Lower leg skin (tissue), 4 donors: ENCODE results near the gene IRF2. TPM values are rescaled to one million over a fixed set of nuclear protein-coding genes. Genes with fewer than 3 reads are reported as not detected.
"Not testable (repeated sequence)": the region's sequence is repeated elsewhere in the genome, so short reads cannot be mapped to it uniquely, and the experiment has no call there.

ENCODE experiments used
- DNase-seq, 2 donors: peaks; one replicate each; pipeline ENCODE4 v3.0.0-alpha.2; 2019; ENCODE audit warnings: low spot score in 2 of 2
- H3K4me3 ChIP-seq: fragments of 200-600 bp; sonication (generic); 2 replicates; pipeline ENCODE4 v1.5.1; 2017; ENCODE audit warnings: mild to moderate bottlenecking, low read depth; ENCODE audit not compliant: poor library complexity, severe bottlenecking
- CTCF ChIP-seq, 3 donors: fragments of 450-650 bp; IDR thresholded peaks; one replicate each; pipeline ENCODE4 v1.5.1; 2016; ENCODE audit warnings: antibody characterized with exemption in 3 of 3, mild to moderate bottlenecking in 3 of 3, moderate library complexity in 2 of 3
- POLR2A ChIP-seq, 2 donors: fragments of 450-650 bp; IDR thresholded peaks; one replicate each; pipeline ENCODE4 v1.6.1; 2016 to 2017; ENCODE audit warnings: antibody characterized with exemption in 2 of 2, mild to moderate bottlenecking in 1 of 2, moderate library complexity in 1 of 2
- WGBS, 2 donors: methylation state at CpG; one replicate each; pipeline ENCODE4 v1.1.5; 2018; 5-methylcytosine and 5-hydroxymethylcytosine counted together
- intact Hi-C: fragments of 100-400 bp; cut with DNase I; formaldehyde crosslinking; loops from one replicate; pipeline ENCODE4 v1.15.0; 2023; ENCODE audit warnings: low total_unique reads
- total RNA-seq, 4 donors: library from RNA; depleted of rRNA; stranded (reverse); fragments of >200 nt; gene quantifications; one replicate each; pipeline ENCODE4 v1.1.0, GENCODE V29; 2016

The IRF2 gene
- total RNA-seq, 4 donors from 2014 or later, result 31.6 to 44.0 (median 38.4) TPM

- peak in 1 of 2 donors; percentile 63 for DNase-seq
- TF ChIP-seq POLR2A (IDR thresholded peaks at IDR 0.05) (no peak), CTCF (IDR thresholded peaks at IDR 0.05) (no peak)
- WGBS, 2 donors, result 37 to 46% methylated on average over 16 of the region's 16 CpGs
- intact Hi-C loops, result loop anchor here (10.0 kb wide), 1 partner anchor 987 kb away; no protein-coding TSS in a partner anchor
- no peak overlapping the region for H3K4me3 ChIP-seq
These were observed 126.8 kb downstream of the IRF2 start for GRCh38 chr4:184347251-184348239.

GRCh38 chr4:184346682-184347081 is 127.7 kb downstream of the IRF2 start:
- H3K4me3 ChIP-seq, result no peak overlapping the region
- TF ChIP-seq CTCF (IDR thresholded peaks at IDR 0.05) (no peak), POLR2A (IDR thresholded peaks at IDR 0.05) (no peak)
- 80 to 91% methylated on average over 2 of the region's 2 CpGs for WGBS, 2 donors
- DNase-seq, result no peak
- intact Hi-C loops, result loop anchor here (10.0 kb wide), 1 partner anchor 988 kb away; no protein-coding TSS in a partner anchor

- not testable (repeated sequence) for DNase-seq, H3K4me3 ChIP-seq
- WGBS, 2 donors, result 94% methylated on average over 6 of the region's 6 CpGs
- intact Hi-C loops, result loop anchor here (10.0 kb wide), 1 partner anchor 989 kb away; no protein-coding TSS in a partner anchor
These were observed 128.1 kb downstream of the IRF2 start for GRCh38 chr4:184346273-184346672.

- TF ChIP-seq CTCF (IDR thresholded peaks at IDR 0.05), result no peak
- TF ChIP-seq POLR2A (IDR thresholded peaks at IDR 0.05), result no peak
- no peak overlapping the region for H3K4me3 ChIP-seq
- intact Hi-C loops, result loop anchor here (10.0 kb wide), 1 partner anchor 989 kb away; no protein-coding TSS in a partner anchor
- 61 to 77% methylated on average over 3 of the region's 3 CpGs for WGBS, 2 donors
- peak in 1 of 2 donors; percentile 44 for DNase-seq
These were observed 128.8 kb downstream of the IRF2 start for GRCh38 chr4:184345573-184345922.

GRCh38 chr4:184344899-184345572 is 129.3 kb downstream of the IRF2 start:
- 71 to 77% methylated on average over 8 of the region's 8 CpGs for WGBS, 2 donors
- TF ChIP-seq CTCF (IDR thresholded peaks at IDR 0.05), result no peak
- no peak for TF ChIP-seq POLR2A (IDR thresholded peaks at IDR 0.05)

GRCh38 chr4:184344435-184344834 is 129.9 kb downstream of the IRF2 start:
- WGBS, 2 donors, result 74 to 87% methylated on average over 4 of the region's 4 CpGs
- intact Hi-C loops, result loop anchor here (10.0 kb wide), 1 partner anchor 990 kb away; no protein-coding TSS in a partner anchor
- TF ChIP-seq CTCF (IDR thresholded peaks at IDR 0.05) (no peak), POLR2A (IDR thresholded peaks at IDR 0.05) (no peak)
- DNase-seq, result no peak
- H3K4me3 ChIP-seq, result no peak overlapping the region

More at GRCh38 chr4:184344899-184345572, 129.3 kb downstream of the IRF2 start:
- no peak overlapping the region for H3K4me3 ChIP-seq
- no peak for DNase-seq
- intact Hi-C loops, result loop anchor here (10.0 kb wide), 1 partner anchor 990 kb away; no protein-coding TSS in a partner anchor
